Astrocyte (in vitro differentiated cells and primary cell): ENCODE data around the gene C20orf204. TPM values are rescaled to one million over a fixed set of nuclear protein-coding genes. Genes with fewer than 3 reads are reported as not detected.

Experiments used
- DNase-seq: peaks from one replicate; pipeline ENCODE4 v3.0.0-alpha.2; 2010; ENCODE audit warnings: low read depth
- FAIRE-seq: peaks from 2 replicates; lab custom pipeline; 2011; peaks lifted over from hg19 to GRCh38; lab: Jason Lieb, UNC
- H2AFZ ChIP-seq: 2 replicates; pipeline ENCODE4 v1.6.0; 2012; ENCODE audit warnings: low read depth, low read length, inconsistent platforms
- H3K27ac ChIP-seq: 2 replicates; pipeline ENCODE4 v1.5.1; 2011; ENCODE audit warnings: low read depth, low read length, inconsistent platforms
- H3K27me3 ChIP-seq: 2 replicates; pipeline ENCODE4 v1.6.0; 2011; ENCODE audit warnings: low read length, inconsistent platforms; ENCODE audit not compliant: insufficient read depth
- H3K36me3 ChIP-seq: 2 replicates; pipeline ENCODE4 v1.5.1; 2011; ENCODE audit warnings: low read length, inconsistent platforms; ENCODE audit not compliant: insufficient read depth
- H3K4me1 ChIP-seq: 2 replicates; pipeline ENCODE4 v1.5.1; 2011; ENCODE audit warnings: low read length, inconsistent platforms; ENCODE audit not compliant: insufficient read depth
- H3K4me2 ChIP-seq: 2 replicates; pipeline ENCODE4 v1.6.0; 2012; ENCODE audit warnings: low read length, inconsistent platforms
- H3K4me3 ChIP-seq: 2 replicates; pipeline ENCODE4 v1.5.1; 2011; ENCODE audit warnings: low read depth, mild to moderate bottlenecking, low read length, inconsistent platforms; ENCODE audit not compliant: insufficient read depth
- H3K79me2 ChIP-seq: 2 replicates; pipeline ENCODE4 v1.6.0; 2012; ENCODE audit warnings: mild to moderate bottlenecking, low read length, inconsistent platforms; ENCODE audit not compliant: insufficient read depth
- H3K9ac ChIP-seq: 2 replicates; pipeline ENCODE4 v1.6.0; 2012; ENCODE audit warnings: mild to moderate bottlenecking, low read length, inconsistent platforms
- H3K9me3 ChIP-seq: 2 replicates; pipeline ENCODE4 v1.5.1; 2012; ENCODE audit warnings: low read depth, mild to moderate bottlenecking, low read length, inconsistent platforms; ENCODE audit not compliant: insufficient read depth
- H4K20me1 ChIP-seq: 2 replicates; pipeline ENCODE4 v1.6.0; 2012; ENCODE audit warnings: low read length, inconsistent platforms; ENCODE audit not compliant: insufficient read depth
- H3K27ac Mint-ChIP-seq: one replicate; pipeline ENCODE4 v1.8.0; 2021; ENCODE audit warnings: mild to moderate bottlenecking, mixed read lengths; ENCODE audit not compliant: unreplicated experiment
- H3K27me3 Mint-ChIP-seq: one replicate; pipeline ENCODE4 v1.8.0; 2021; ENCODE audit warnings: low read depth, mixed read lengths; ENCODE audit not compliant: unreplicated experiment
- H3K36me3 Mint-ChIP-seq: one replicate; pipeline ENCODE4 v1.8.0; 2021; ENCODE audit warnings: low read depth, mixed read lengths; ENCODE audit not compliant: unreplicated experiment
- H3K4me1 Mint-ChIP-seq: one replicate; pipeline ENCODE4 v1.8.0; 2021; ENCODE audit warnings: low read depth, mixed read lengths; ENCODE audit not compliant: unreplicated experiment
- H3K4me3 Mint-ChIP-seq: one replicate; pipeline ENCODE4 v1.8.0; 2021; ENCODE audit warnings: mild to moderate bottlenecking, moderate library complexity, mixed read lengths; ENCODE audit not compliant: unreplicated experiment
- H3K9me3 Mint-ChIP-seq: one replicate; pipeline ENCODE4 v1.8.0; 2021; ENCODE audit warnings: mild to moderate bottlenecking, mixed read lengths; ENCODE audit not compliant: unreplicated experiment
- CTCF ChIP-seq: IDR thresholded peaks from 2 replicates; pipeline ENCODE4 v1.5.1; 2011; ENCODE audit warnings: low read depth, mild to moderate bottlenecking, inconsistent platforms, low read length, moderate library complexity; ENCODE audit not compliant: insufficient read depth
- EZH2 ChIP-seq: IDR thresholded peaks from 2 replicates; pipeline ENCODE4 v1.6.1; 2012; ENCODE audit warnings: mild to moderate bottlenecking, low read length, inconsistent platforms; ENCODE audit not compliant: insufficient read depth
- total RNA-seq: library from RNA; stranded (reverse); gene quantifications from 2 replicates; pipeline ENCODE4 v1.2.1, GENCODE V29; 2021

Gene C20orf204
- total RNA-seq, 1 donor from 2014 or later = 0.75 TPM

- no peak for FAIRE-seq
- TF ChIP-seq CTCF = no peak
- no peak for TF ChIP-seq EZH2
- no peak overlapping the region for H3K27ac Mint-ChIP-seq
Observed at GRCh38 chr20:64006902-64007301, 29.1 kb upstream of the C20orf204 start.

GRCh38 chr20:64009811-64010387 is 26.1 kb upstream of the C20orf204 start:
- Histone ChIP-seq H3K27ac (no peak overlapping the region), H4K20me1 (peaks cover 56% of the 10 kb centered on the region), H2AFZ (no peak overlapping the region), H3K4me1 (no peaks in the 10 kb centered on the region), H3K9ac (no peak overlapping the region), H3K4me2 (no peak overlapping the region), H3K4me3 (no peak overlapping the region), H3K36me3 (peaks cover 40% of the 10 kb centered on the region), H3K27me3 (no peaks in the 10 kb centered on the region), H3K9me3 (no peaks in the 10 kb centered on the region), H3K79me2 (peaks cover 20% of the 10 kb centered on the region)
- H3K9me3 Mint-ChIP-seq = no peaks in the 10 kb centered on the region
- DNase-seq (no peak), FAIRE-seq (no peak)
- peaks cover 46% of the 10 kb centered on the region for H3K36me3 Mint-ChIP-seq
- no peak overlapping the region for H3K27ac Mint-ChIP-seq
- H3K27me3 Mint-ChIP-seq = no peaks in the 10 kb centered on the region
- TF ChIP-seq EZH2 = no peak
- no peak for TF ChIP-seq CTCF
- H3K4me1 Mint-ChIP-seq = no peaks in the 10 kb centered on the region
- no peak overlapping the region for H3K4me3 Mint-ChIP-seq

More at GRCh38 chr20:64006902-64007301, 29.1 kb upstream of the C20orf204 start:
- H3K4me1 ChIP-seq = no peaks in the 10 kb centered on the region
- H3K4me2 ChIP-seq = no peak overlapping the region
- H3K36me3 Mint-ChIP-seq = peaks cover 38% of the 10 kb centered on the region
- H3K27me3 Mint-ChIP-seq = no peaks in the 10 kb centered on the region
- no peaks in the 10 kb centered on the region for H3K9me3 Mint-ChIP-seq
- H3K9ac ChIP-seq = no peak overlapping the region
- H3K9me3 ChIP-seq = no peaks in the 10 kb centered on the region
- H3K4me1 Mint-ChIP-seq = no peaks in the 10 kb centered on the region
- DNase-seq = no peak
- no peak overlapping the region for H3K27ac ChIP-seq
- peaks cover 48% of the 10 kb centered on the region for H3K36me3 ChIP-seq
- no peaks in the 10 kb centered on the region for H3K27me3 ChIP-seq
- no peak overlapping the region for H3K4me3 ChIP-seq
- H2AFZ ChIP-seq = no peak overlapping the region
- no peak overlapping the region for H3K4me3 Mint-ChIP-seq
- peaks cover 21% of the 10 kb centered on the region for H3K79me2 ChIP-seq
- H4K20me1 ChIP-seq = peaks cover 74% of the 10 kb centered on the region

GRCh38 chr20:64010711-64011237 is 25.2 kb upstream of the C20orf204 start:
- Mint-ChIP-seq H3K27me3 (no peaks in the 10 kb centered on the region), H3K27ac (no peak overlapping the region), H3K9me3 (no peaks in the 10 kb centered on the region), H3K36me3 (peaks cover 41% of the 10 kb centered on the region), H3K4me1 (no peaks in the 10 kb centered on the region), H3K4me3 (no peak overlapping the region)
- no peaks in the 10 kb centered on the region for H3K27me3 ChIP-seq
- peaks cover 22% of the 10 kb centered on the region for H3K79me2 ChIP-seq
- H3K27ac ChIP-seq = no peak overlapping the region
- no peaks in the 10 kb centered on the region for H3K4me1 ChIP-seq
- peaks cover 38% of the 10 kb centered on the region for H3K36me3 ChIP-seq
- H3K4me2 ChIP-seq = no peak overlapping the region
- H3K4me3 ChIP-seq = no peak overlapping the region
- no peak overlapping the region for H2AFZ ChIP-seq
- DNase-seq = no peak
- TF ChIP-seq EZH2 (no peak), CTCF (no peak)
- H3K9ac ChIP-seq = no peak overlapping the region
- H3K9me3 ChIP-seq = no peaks in the 10 kb centered on the region
- no peak for FAIRE-seq
- H4K20me1 ChIP-seq = peaks cover 55% of the 10 kb centered on the region
